GM18868 (cell line): Measurements from ENCODE around the gene PATZ1.
"Not testable (repeated sequence)": the region's sequence is repeated elsewhere in the genome, so short reads cannot be mapped to it uniquely, and the experiment has no call there.

Source experiments
- ATAC-seq: cut with Tn5 transposase; IDR thresholded peaks from one replicate; pipeline ENCODE4 v1.9.1; 2021; ENCODE audit warnings: mild to moderate bottlenecking, moderate library complexity; ENCODE audit not compliant: unreplicated experiment

PATZ1 gene

DNA sequence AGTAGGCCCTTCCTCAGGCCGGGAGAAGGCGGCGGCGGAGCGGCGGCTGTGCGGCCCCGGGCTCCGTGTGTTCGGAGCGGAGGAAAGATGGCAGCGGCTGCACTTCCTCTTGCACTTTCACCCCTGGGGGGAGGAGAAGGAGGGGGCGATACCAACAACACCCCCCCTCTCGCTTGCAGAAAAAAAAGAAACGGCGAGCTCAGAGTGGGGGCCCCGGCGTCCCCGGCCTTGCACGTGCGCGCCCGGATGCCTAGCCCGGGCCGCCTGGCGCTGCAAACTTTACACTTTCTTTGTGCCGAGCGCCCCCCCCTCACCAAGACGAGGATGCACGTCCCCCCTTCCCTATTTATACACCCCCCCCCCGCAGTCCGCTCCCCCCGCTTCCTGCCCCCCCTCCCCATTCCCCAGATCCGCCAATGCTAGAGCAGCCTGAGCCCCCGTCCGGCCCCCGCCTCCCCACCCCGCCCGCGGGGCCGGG, at the start of gene PATZ1:
PATZ1 (minus strand) TSS at position 92 of the 478 bp plus-strand sequence. CDS start 744 bp downstream, outside the sequence.
- ATAC-seq: peak; percentile 25

GRCh38 chr22:31394326-31394725, 48.2 kb upstream of the PATZ1 start:
- no peak for ATAC-seq

- ATAC-seq: no peak
Measured at GRCh38 chr22:31393893-31394292, 47.7 kb upstream of the PATZ1 start.

GRCh38 chr22:31378651-31379050, 32.5 kb upstream of the PATZ1 start:
- ATAC-seq: not testable (repeated sequence)

GRCh38 chr22:31378123-31378522, 32.0 kb upstream of the PATZ1 start:
- ATAC-seq: no peak

- no peak for ATAC-seq
Measured at GRCh38 chr22:31377612-31378011, 31.5 kb upstream of the PATZ1 start.

DNA sequence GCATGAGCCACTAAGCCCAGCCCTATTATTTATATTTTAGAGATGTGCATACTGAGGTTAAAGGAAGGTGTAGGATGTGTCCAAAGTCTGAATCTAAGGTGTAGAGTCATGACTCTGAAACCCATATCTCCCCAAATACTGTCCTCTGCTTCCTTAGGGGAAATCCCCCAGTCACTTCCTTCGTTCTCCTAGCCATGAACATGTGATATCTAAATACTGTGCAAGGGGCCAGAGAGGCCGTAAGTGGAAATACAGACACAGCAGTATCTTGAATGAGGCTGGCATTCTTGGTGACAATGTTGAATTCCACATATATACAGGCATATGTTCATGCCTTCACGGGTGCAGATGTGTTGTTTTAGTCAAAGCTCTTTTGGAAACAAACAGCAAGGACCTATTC, 21.3 kb upstream of the PATZ1 start:
- ATAC-seq: no peak

DNA sequence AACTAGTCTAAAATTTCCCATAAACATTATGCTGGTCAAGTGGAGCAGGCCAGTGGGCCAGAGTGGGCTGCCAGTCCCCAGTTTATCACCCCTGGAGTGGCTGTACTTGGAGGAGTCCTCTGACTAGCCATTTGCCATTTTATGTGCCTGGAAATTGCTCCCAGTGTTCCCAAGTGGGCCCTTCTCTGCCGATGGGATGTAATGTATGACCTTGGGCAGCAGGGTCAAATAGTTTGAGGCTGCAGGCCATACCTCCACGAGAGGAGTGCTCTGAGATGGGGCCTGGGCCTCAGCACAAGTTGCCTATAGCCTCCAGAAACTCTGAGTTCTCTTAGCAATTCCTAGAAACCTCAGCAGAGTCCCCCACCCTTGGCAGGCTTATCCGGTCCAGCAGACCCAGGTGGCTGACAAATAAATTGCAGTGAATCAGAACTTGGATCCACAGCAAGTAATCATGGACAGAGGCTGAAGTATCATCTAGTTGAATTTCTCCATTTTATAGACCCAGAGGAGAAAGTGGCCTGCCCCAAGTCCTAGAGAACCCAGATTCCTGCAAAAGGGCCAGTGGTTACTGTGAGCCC, 17.8 kb upstream of the PATZ1 start:
- no peak for ATAC-seq

DNA sequence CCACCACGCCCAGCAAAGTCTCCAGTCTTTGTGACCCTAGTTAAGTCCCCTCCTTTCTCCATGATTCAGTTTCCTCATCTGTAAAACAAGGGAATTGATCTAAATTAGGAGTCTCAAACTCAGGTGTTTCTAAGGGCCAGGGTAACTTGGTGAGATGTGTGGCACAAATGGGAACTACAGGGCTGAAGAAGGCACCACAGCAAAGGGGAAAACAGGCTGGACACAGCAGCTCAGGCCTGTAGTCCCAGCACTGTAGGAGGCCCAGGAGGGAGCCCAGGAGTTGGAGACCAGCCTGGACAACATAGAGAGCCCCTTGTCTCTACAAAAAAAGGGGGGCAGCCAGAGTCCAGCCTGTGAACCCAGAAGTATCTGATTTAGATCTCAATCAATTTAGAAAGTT, 15.6 kb upstream of the PATZ1 start:
- ATAC-seq: no peak

DNA sequence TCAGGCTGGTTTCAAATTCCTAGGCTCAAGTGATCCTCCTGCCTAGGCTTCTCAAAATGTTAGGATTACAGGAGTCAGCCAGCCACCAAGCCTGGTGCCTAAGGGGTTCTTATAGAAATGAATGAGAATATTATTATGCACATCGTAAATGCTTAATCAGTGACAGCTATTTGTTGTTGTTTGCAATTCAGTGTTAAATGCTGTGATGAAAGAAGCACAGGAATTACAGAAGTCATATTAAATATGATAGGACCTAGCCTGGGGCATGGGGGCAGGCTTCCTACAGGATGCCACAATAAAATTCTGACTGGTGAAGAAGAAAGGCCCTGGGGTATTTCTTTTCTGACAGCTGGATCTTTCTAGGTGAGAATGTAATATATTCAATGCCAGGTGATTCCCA, 13.9 kb upstream of the PATZ1 start:
- no peak for ATAC-seq

GRCh38 chr22:31354515-31354914, 8.4 kb upstream of the PATZ1 start:
- ATAC-seq: no peak

DNA sequence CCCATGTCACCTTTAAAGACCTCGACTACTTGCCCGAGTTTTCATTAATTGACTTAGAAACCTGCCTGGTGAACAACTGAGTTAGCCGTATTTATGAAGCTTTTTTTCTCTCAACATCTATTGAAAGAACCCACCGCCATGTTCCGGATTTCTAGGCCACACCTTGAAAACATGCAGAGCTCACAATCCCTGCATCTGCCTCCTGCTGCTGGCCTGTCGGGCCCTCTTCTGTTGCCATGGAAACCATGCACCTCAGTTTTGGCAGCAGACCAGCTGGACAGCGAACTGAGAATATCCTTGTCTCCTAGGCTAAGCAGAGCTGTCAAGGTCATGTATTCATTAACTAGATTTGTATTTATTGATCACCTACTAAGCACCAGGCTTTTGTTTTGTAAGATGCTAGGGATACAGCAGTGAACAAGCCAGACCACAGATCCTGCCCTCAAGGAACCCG, 4.3 kb upstream of the PATZ1 start:
- no peak for ATAC-seq

DNA sequence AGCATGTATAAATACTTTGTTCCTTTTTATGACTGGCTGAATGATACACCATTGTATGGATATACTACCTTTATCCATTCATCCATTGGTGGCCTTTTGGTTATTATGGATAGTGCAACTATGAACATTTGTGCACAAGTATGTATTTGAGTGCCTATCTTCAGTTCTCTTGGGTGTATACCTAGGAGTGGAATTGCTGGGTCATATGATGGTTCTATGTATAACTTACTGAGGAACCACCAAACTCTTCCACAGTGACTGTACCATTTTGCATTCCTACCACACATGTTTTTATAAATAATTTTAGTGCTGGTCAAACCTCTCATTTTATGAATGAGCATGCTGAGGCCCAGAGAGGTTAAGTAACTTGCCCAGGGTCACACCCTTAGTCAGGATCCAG, 3.8 kb upstream of the PATZ1 start:
- ATAC-seq: no peak

GRCh38 chr22:31348766-31349165, 2.6 kb upstream of the PATZ1 start:
- ATAC-seq: no peak

GRCh38 chr22:31348009-31348337, 1.8 kb upstream of the PATZ1 start:
- ATAC-seq: not testable (repeated sequence)

GRCh38 chr22:31347251-31348008, 1.3 kb upstream of the PATZ1 start:
- no peak for ATAC-seq

GRCh38 chr22:31346733-31347250, 646 bp upstream of the PATZ1 start:
- ATAC-seq: no peak

DNA sequence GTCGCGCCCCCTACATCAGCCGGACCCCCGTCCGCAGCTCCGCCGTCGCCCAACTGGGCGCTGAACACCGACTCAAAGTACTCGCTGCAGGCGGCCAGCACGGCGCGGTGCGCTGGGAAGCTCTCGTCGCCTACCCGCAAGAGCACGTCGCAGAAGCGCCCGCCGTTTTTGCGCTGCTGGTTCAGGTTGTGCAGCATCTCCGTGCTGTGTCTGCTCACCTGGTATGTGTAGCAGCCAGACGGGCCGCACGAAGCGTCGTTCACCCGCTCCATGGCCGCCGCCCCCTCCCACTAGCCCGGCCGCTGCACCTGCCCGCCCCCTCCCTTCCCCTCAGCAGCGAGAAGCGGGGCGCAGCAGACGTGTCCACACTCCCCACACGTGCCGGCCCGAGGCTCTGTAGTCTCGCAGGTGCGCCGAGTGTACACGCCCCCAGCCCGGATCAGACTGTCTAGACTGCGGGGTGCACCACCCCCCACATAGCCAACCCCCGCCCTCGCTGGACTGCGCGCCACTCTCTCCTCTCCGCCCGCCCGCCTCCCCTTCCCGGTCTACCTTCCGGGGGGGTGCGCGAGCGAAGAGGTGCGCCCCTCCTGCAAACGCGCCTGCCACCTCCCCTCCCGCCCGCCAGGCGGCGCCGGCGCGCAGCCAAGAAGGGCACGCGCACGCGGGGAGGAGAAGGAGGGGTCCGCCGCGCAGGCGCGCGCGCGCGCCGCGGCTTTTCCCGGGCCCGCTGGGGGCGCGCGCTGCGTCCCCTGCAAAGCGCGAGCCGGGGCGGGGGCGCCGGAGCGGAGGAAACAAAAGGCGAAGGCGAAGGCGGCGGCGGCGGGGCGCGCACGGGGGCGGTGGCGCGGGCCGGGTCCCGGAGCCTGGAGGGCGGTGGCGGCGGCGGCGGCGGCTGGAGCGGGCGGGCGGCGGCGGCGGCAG, 553 bp downstream of the PATZ1 start:
- peak; percentile 39 for ATAC-seq

- no peak for ATAC-seq
Measured at GRCh38 chr22:31344578-31345330, 1.4 kb downstream of the PATZ1 start.

- no peak for ATAC-seq
Measured at GRCh38 chr22:31344256-31344577, 1.9 kb downstream of the PATZ1 start.
